NCI-H345 treated with DMSO at 0.1 percent for 48 hours (cell line): ENCODE measurements around the gene OPCML.
A peak's percentile ranks its signal among the peaks of the same experiment; 100 is the strongest.

Experiments
- DNase-seq: peaks from one replicate; lab custom pipeline; 2025; ENCODE audit not compliant: unreplicated experiment; lab: John Stamatoyannopoulos, UW

The OPCML gene

GRCh38 chr11:132464003-132464342 lies 1068.3 kb downstream of the OPCML start:
- no peak for DNase-seq

- DNase-seq: no peak
These were observed 1068.9 kb downstream of the OPCML start for GRCh38 chr11:132463295-132464002.

- DNase-seq: no peak
These were observed 1072.6 kb downstream of the OPCML start for GRCh38 chr11:132459736-132460135.

- DNase-seq: no peak
These were observed 1074.9 kb downstream of the OPCML start for GRCh38 chr11:132457445-132457844.

- peak; percentile 90 for DNase-seq
These were observed 1075.5 kb downstream of the OPCML start for GRCh38 chr11:132456751-132457328.

GRCh38 chr11:132455044-132455443 lies 1077.3 kb downstream of the OPCML start:
- DNase-seq: no peak

GRCh38 chr11:132453406-132453805 lies 1078.9 kb downstream of the OPCML start:
- no peak for DNase-seq

- no peak for DNase-seq
These were observed 1079.7 kb downstream of the OPCML start for GRCh38 chr11:132452616-132453015.

- no peak for DNase-seq
These were observed 1080.2 kb downstream of the OPCML start for GRCh38 chr11:132451942-132452601.

- no peak for DNase-seq
These were observed 1081.7 kb downstream of the OPCML start for GRCh38 chr11:132450631-132451030.

- no peak for DNase-seq
These were observed 1083.8 kb downstream of the OPCML start for GRCh38 chr11:132448334-132448995.

- DNase-seq: no peak
These were observed 1084.5 kb downstream of the OPCML start for GRCh38 chr11:132447761-132448160.

GRCh38 chr11:132445859-132446291 lies 1086.4 kb downstream of the OPCML start:
- no peak for DNase-seq

GRCh38 chr11:132444911-132445310 lies 1087.4 kb downstream of the OPCML start:
- no peak for DNase-seq

GRCh38 chr11:132439711-132440255 lies 1092.5 kb downstream of the OPCML start:
- DNase-seq: no peak

GRCh38 chr11:132438418-132438817 lies 1093.9 kb downstream of the OPCML start:
- DNase-seq: no peak

- DNase-seq: no peak
These were observed 1101.8 kb downstream of the OPCML start for GRCh38 chr11:132430429-132431062.

GRCh38 chr11:132429685-132430084 lies 1102.6 kb downstream of the OPCML start:
- DNase-seq: no peak

GRCh38 chr11:132427611-132428010 lies 1104.7 kb downstream of the OPCML start:
- DNase-seq: no peak

- no peak for DNase-seq
These were observed 1107.9 kb downstream of the OPCML start for GRCh38 chr11:132424433-132424832.

GRCh38 chr11:132423266-132423665 lies 1109.0 kb downstream of the OPCML start:
- peak; percentile 88 for DNase-seq
